NCI-H128 (cell line): ENCODE data around the gene TTC39B.

Source experiments
- DNase-seq: peaks from one replicate; lab custom pipeline; 2025; ENCODE audit not compliant: unreplicated experiment; lab: John Stamatoyannopoulos, UW

The TTC39B gene

GRCh38 chr9:15231788-15232635 is 75.0 kb downstream of the TTC39B start:
- DNase-seq = no peak

GRCh38 chr9:15229409-15229808 is 77.6 kb downstream of the TTC39B start:
- no peak for DNase-seq

- DNase-seq = no peak
These were observed 79.5 kb downstream of the TTC39B start for GRCh38 chr9:15227491-15227890.

- no peak for DNase-seq
These were observed 81.4 kb downstream of the TTC39B start for GRCh38 chr9:15225564-15226126.

DNA sequence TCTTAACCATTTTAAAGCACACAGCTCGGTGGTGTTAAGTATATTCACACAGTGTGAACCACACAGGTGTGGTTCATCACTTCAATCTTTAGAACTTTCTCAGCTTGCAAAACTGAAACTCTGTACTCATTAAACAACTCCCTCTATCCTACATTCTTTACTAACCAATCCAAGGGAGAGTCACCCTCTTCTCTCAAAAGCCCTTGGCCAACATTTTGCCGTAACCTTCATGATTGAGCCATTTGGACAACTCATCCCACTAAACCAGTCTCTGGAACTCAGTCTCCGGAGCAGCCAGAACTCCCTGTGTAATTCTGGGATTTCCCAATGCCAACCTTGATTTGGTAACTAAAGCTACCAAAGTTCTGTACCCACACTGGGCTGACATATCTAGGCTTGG is 84.7 kb downstream of the TTC39B start:
- DNase-seq = no peak

DNA sequence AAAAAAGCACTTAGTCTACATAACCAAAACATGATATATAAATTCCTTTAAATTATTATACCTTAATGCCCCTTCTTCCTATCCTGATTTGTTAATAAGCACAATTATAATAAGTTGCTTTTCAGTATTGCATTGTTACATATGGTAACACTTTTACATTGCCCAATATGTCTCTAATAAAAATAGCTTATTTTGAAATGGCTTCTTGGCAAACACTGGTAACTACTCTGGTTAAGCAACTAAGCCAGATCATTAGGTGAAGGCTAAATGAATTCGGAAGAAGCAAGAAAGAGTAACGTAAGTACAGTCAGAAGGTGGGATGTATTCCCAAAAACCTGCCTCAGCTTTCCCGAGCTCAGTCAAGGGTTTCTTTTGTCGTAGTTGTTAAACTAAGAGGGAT is 85.3 kb downstream of the TTC39B start:
- no peak for DNase-seq

GRCh38 chr9:15220658-15221318 is 86.2 kb downstream of the TTC39B start:
- no peak for DNase-seq

- no peak for DNase-seq
These were observed 87.5 kb downstream of the TTC39B start for GRCh38 chr9:15219546-15219945.

GRCh38 chr9:15218994-15219393 is 88.0 kb downstream of the TTC39B start:
- DNase-seq = no peak

DNA sequence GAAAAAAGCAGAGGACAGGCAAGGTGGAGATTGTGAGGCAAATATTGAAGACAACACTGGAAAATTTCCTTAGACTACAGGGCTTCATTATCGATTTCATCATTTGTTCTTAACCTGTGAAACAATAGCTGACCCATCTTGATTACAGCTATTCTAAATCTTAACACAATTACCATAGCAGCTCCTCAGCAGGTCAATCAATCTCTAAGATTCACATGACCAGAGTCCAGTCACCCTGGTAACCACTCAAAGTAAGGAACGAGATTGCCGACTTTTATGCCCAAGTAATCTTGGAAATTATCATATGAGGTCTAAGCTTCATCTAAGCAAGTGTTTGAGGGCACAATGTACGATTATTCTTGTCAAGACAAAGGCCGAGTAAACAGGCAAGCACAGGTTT is 93.8 kb downstream of the TTC39B start:
- no peak for DNase-seq

DNA sequence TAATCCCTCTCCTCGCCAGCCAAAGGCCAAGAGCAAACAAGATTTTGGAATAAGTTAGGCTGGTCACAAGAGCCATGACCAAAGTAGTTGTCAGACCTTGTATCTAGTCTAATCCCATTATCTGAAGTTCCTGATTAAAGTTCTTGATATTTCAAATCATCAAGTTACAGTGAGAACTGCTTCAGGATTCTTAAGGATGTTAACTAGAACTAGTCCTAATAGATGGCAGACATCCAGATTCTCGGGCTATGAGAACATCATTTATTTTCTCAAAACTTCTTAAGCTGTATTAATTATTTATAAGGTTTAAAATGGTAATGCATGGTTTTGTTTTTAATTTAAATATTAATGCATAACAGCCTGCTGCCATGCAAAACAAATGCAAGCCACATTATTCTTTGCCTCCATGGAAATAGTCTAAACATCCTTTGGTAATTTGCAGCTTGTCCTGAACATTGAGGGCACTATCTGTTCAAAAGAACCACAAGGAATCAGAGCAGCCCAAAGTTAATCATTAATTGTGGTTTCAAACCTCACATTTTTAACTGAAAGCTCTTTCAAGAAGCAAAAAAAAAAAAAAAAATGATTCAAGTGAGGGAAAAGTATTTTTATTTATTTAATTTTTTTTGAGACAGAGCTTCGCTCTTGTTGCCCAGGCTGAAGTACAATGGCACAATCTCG is 95.1 kb downstream of the TTC39B start:
- DNase-seq = no peak

DNA sequence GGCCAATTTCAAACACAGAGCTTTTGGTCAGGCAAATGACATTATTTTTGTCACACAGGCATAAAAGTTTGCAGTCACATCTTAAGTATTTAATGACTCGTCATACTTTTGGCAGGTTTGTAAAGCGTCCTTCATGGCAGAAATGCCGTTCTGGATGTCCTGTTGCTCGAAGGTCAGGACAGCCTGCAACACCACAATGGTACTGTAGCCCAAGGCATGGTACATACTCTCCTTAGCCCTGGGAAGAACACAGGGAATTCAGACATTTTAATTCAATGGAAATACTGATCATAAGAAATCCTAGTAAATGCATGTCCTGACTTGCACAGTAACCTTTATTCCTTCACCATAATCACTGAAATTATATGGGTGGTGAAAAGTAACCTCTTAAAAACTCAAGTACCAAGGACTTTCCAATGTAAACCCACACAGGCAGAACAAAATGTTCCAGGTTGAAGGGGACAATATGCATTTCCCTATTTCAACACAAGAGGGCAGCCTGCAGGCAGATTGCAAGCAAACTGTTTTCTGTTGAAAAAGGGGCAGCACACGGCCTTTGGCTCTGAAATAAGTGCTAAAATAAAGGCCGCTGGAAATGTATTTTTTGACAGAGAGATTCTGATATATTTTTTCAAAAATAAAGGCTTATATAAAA is 95.7 kb downstream of the TTC39B start:
- DNase-seq = peak; percentile 59

- no peak for DNase-seq
These were observed 99.9 kb downstream of the TTC39B start for GRCh38 chr9:15206903-15207696.

- DNase-seq = no peak
These were observed 101.2 kb downstream of the TTC39B start for GRCh38 chr9:15205632-15206420.

GRCh38 chr9:15203581-15203980 is 103.4 kb downstream of the TTC39B start:
- no peak for DNase-seq

DNA sequence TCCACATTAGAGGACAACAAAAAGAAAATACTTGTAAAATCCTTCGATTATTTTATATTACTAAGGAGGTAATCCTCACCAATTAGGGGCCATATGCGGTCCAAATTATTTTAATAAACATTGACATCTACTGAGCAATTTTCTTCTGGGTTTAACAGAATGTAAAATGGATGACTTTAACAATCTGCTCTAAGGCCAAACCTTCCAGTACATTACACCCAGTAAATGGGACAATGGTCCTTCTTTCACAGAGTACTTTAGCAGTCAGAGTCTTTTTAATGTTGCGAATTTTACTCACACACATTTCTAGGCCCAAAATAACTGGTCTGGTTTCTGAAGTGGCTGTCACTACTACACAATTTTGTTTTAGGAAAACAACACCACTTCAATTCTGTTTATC is 106.9 kb downstream of the TTC39B start:
- DNase-seq = no peak

DNA sequence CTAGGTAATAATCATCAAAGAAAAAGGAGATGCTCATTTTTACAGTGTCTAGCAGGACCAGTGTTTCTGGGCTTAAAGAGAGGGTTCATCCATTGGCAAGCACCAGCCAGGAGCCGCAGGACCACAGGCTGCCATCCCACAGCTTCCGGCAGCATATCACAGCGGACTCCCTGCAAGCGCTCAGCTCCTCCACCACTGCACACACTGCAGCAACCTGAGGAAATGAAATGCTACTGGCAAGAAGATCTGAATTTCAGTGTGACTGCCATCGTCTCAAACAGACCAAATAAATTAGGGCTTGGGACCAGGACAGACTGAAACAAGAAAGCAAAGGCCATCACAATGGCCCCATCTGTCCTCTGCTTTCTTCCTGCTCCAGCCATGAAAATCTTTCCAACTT is 114.2 kb downstream of the TTC39B start:
- no peak for DNase-seq

DNA sequence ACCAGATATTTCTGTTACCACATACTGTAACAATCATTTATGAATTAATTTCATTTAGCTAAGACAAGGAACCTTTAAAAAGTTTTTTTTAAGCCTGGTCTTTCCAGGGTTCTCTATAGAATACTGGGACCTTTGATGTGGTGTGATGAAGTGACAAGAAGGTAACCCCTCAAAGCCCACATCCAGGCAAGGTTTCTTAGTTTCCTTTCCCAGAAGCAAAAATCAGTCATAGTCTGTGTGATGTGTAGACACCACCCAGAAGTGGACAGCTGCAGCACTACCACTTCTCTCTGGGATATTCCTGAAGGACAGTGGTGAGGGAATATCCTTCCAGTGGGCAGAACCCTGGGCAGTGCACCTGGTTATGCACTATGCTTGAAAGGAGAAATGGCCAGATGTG is 115.6 kb downstream of the TTC39B start:
- DNase-seq = no peak

- DNase-seq = no peak
These were observed 117.5 kb downstream of the TTC39B start for GRCh38 chr9:15189481-15189880.

GRCh38 chr9:15187589-15187988 is 119.4 kb downstream of the TTC39B start:
- DNase-seq = peak; percentile 62
